ENCODE measurements around the gene SLC12A8.

DNA sequence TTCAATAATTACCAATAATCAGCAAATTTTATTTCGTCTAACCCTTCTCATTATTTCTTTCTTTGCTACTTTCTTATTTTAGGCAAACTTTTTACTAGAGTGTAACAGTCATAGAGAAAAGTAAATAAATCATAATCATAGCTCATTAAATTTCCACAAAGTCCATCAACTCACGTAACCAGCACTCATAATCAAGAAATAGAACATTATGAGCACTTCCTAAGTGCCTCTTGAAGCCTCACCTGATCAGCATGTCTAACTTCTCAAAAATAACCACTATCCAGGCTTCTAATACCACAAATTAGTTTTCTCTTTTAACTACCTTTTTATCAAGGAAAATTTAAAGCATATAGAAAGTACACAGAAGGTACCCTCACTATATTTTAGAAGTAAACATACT lies 38.4 kb upstream of the SLC12A8 start:
- TF ChIP-seq EZH2 (IDR thresholded peaks at IDR 0.05; ENCODE audit: insufficient read depth, poor library complexity, severe bottlenecking) (no peak), EZH2phosphoT487 (IDR thresholded peaks at IDR 0.05; ENCODE audit: insufficient read depth, low read depth) (no peak)

Measured in GM23248 (cell line).